GM19239 (cell line): ENCODE results near the gene LRMDA.

ENCODE experiments used
- DNase-seq: peaks from one replicate; pipeline ENCODE4 v3.0.0; 2011; ENCODE audit warnings: low spot score; ENCODE audit not compliant: insufficient read length
- FAIRE-seq: peaks from 2 replicates; lab custom pipeline; 2011; peaks lifted over from hg19 to GRCh38; lab: Jason Lieb, UNC

Gene LRMDA

DNA sequence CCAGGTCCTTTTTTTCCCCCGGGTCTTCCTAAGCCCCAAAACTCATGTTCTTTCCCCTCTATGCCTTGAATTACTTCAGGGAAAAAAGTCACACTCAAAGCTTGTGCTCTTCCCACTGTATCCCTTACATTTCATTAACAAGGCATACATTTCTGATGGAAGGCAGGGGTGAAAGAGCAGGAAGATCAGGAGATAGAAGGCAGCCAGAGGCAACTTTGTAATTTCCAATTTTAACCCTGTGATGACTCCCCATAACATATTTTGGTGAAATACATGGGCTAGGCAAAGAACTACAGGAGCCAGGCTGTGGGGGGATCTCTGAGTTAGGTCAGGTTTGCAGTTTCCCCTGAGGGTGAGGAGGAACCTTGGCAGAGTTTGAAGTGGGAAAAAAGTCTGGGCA is 635.0 kb downstream of the LRMDA start:
- FAIRE-seq (no peak), DNase-seq (no peak)

DNA sequence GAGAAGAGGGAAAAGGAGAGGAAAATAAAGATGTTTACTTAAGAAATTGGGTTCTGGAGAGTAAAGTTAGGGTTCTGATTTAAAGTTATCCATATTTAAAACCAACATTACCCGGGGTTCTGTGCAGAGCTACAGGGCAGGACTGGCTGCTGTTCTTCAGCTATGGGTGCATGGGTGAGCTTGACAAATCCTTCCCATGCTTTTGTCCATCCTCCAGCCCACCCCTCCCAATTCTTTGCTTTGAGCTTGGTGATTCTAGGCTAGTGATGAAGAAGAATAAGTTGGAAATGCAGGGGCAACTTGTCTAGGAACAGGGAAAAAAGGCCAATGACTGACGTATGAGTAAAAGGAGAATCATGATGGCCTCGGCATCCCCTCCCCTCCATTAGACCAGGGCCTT is 636.0 kb downstream of the LRMDA start:
- no peak for FAIRE-seq
- no peak for DNase-seq

DNA sequence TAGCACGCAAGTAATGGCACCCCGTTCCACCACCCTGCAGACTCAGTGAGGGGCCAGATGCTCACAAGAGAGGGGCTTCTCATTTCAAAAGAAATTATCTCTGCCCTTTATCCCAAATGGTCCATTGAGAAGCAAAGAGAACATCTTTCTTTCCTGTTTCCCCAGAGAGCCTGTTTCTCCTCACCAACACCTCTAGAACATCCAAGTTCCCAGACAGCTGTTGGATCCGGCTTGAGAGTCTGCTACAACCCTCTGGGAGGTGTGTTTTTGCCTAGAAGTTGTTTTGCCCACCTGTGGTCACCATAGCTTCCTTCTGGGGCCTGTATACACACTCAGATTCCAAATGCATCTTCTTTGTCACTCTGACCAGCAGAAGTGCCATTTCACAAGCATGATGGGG is 637.4 kb downstream of the LRMDA start:
- DNase-seq (no peak), FAIRE-seq (no peak)

GRCh38 chr10:76070916-76071315 is 639.5 kb downstream of the LRMDA start:
- DNase-seq (no peak), FAIRE-seq (no peak)

DNA sequence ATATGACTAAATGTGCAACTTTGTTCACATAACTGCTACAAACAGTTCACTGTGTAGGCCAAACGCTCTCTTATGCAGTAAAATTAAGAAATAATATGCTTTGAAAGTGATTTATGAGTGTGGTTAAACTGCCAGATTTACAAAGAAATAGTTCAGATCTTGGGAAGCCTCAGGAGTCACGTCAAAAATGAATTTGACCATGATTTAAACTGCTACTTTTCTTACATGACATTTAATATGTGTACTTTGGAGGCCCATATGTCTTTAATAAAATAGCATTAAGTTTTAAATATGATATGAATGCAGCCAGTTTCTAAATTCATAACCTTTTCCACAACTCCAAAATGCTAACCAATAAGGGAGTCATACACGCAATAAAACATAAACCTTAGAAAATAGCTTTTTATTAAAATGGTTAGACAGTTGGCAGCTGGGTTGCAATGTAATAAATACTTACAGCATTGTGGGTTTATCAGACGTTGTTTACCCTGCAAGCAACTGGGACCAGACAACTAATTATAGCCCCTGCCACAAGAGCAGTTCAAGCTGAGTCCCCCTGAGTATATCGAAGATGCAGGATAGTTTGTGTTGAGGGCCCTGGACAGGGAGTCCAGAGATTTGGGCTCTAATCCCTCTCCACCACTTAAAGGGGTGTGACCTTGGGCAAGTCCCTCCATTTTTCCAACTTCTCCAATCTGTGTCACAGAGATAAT is 640.4 kb downstream of the LRMDA start:
- DNase-seq, result no peak
- no peak for FAIRE-seq

DNA sequence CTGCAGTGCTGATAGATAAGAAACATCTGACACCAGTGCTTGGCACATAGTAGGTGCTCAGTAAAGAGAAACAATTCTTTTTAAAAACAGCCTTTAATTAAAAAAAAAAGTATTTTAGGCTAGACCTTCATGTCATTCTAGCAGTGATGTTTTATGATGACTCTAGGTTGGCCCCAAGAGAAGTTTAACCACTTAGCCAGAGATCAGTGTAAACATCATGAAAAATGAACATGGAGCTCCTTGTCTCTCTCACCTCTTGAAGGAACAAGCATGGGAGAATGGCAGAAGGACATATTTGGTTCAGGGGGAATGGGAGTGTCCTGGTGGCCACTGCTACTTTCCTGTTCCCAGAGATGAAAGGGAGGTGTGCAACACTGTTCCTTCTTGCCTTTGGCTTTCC is 641.0 kb downstream of the LRMDA start:
- DNase-seq, result no peak
- FAIRE-seq, result no peak

GRCh38 chr10:76073524-76073923 is 642.1 kb downstream of the LRMDA start:
- DNase-seq, result no peak
- FAIRE-seq, result no peak

DNA sequence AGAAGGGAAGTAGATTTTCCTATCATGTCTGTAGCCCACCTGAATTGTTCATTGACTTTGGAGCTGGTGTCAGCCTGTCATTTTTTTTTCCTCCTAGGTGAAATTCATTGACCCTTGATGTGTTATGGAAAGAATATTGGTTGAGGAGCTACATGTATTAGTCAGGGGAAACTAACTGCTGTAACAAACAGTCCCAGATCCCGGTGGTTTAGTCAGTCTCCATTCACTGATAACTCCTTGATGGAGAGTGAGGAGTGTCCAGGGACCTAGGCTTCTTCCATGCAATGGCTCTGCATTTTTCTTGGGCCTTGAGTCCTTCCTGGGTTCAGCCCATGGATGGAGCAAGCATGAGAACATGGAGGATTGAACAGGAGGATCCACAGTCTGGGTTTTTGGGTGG is 643.2 kb downstream of the LRMDA start:
- DNase-seq (no peak), FAIRE-seq (no peak)

DNA sequence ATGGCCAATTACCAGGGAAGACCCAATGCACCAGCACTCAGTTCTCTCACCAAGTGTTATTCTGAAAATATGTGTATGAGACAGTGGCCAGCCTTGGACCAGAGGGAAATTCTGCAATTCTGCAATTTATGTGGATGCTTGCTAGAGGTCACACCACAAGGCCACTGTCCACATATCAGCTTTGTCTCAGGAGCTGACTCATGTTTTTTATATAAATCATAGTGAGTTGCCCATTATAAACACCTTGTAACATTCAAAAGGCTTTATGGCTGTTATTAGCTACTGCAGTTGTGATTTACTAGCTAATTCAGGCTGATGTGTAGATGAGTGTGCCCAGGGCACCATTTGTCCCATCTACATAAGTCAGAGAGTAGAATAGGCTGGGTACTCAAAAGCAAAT is 649.0 kb downstream of the LRMDA start:
- DNase-seq, result no peak
- no peak for FAIRE-seq

DNA sequence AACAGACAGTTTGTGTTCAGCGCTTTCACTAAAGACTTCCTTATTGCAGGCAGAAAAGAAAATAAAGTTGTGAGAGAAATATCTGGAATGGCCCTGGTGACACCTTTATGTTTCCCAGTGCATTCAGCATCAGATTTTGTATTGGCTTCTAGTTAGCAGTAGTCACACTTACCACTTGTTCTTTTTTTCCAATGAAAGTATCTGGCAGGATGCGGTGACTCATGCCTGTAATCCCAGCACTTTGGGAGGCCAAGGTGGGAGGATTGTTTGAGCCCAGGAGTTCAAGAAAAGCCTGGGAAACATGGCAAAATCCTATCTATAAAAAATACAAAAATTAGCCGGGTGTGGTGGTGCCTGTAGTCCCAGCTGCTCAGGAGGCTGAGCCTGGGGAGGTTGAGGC is 649.6 kb downstream of the LRMDA start:
- FAIRE-seq (no peak), DNase-seq (no peak)

- FAIRE-seq (no peak), DNase-seq (no peak)
Measured at GRCh38 chr10:76082232-76082631, 650.8 kb downstream of the LRMDA start.

DNA sequence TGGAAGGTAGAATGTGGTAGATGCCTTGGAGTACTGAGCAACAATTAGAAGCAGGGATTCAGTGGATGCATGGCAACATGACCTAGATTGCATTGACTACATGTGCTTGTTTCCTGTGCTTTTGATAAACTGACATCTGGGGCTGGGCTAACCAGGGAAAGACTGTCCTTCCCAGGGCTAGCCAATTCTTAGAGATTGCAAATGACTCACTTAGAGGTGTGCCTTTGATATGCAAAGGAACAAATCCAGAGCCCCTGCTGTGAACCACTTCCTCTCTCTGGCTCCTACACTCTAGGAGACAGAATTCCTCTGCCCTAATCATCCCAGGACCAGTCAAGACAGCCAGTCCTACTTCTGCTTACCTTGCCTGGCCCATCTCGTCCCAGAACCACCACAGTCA is 651.5 kb downstream of the LRMDA start:
- no peak for DNase-seq

GRCh38 chr10:76085002-76085816 is 653.8 kb downstream of the LRMDA start:
- FAIRE-seq (no peak), DNase-seq (no peak)

More for the DNA sequence above, 651.5 kb downstream of the LRMDA start:
- FAIRE-seq, result no peak

- no peak for DNase-seq
- no peak for FAIRE-seq
Measured at GRCh38 chr10:76085817-76086167, 654.4 kb downstream of the LRMDA start.

DNA sequence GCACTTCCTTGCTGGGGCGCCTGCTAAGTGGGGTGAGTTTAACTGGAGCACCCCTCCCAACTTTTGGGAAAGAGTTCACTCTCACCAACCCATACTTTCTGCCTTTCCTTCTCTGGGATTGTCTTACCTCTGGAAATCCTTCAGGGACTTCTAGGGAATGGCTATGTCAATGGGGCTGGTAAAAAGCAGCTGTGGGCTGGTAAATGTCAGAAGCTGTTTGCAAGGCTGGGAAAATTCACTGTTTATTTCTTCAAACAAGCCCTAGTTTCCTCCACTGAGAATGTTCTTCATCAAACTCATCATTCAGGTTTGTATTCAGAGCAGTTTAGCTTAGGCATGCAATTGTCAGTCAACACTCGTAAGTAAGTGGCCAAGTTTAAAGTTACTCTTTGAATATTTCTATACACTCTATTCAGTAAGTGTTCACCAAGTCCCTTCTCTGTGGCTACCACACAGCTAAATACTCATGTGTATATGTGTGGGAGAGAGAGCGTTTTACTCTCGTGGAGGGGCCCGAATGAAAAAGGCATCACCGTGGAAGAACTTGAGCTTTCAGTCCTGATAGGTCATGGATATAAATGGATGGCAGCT is 654.8 kb downstream of the LRMDA start:
- no peak for FAIRE-seq
- no peak for DNase-seq

GRCh38 chr10:76086761-76087639 is 655.6 kb downstream of the LRMDA start:
- no peak for FAIRE-seq
- DNase-seq, result peak; percentile 13

- FAIRE-seq (no peak), DNase-seq (no peak)
Measured at GRCh38 chr10:76088008-76088407, 656.6 kb downstream of the LRMDA start.

GRCh38 chr10:76088980-76089379 is 657.6 kb downstream of the LRMDA start:
- FAIRE-seq (no peak), DNase-seq (no peak)

GRCh38 chr10:76089556-76090180 is 658.2 kb downstream of the LRMDA start:
- DNase-seq (no peak), FAIRE-seq (no peak)

DNA sequence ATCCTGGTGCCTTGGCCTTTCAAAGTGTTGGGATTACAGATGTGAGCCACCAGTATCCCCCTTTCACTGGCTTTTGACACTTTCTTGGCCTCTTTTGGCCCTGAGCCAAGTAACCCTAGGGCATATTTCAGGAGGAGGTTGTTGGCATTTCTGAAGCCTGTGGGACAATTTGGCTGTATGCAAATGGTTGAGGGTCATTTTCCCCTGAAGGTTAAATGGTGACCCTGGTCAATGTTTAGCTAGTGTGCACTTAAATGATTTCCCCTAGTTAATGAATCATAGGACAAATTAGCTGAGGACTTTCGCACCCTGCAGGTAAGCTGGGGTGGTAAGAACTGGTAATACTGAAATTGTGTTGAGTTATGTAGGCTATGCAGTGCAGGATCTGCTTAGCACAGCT is 660.5 kb downstream of the LRMDA start:
- FAIRE-seq, result no peak
- no peak for DNase-seq
